ENCODE data around the gene LCE3E.
"Not testable (repeated sequence)": the region's sequence is repeated elsewhere in the genome, so short reads cannot be mapped to it uniquely, and the experiment has no call there.

The LCE3E gene, protein sequence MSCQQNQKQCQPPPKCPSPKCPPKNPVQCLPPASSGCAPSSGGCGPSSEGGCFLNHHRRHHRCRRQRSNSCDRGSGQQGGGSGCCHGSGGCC

DNA sequence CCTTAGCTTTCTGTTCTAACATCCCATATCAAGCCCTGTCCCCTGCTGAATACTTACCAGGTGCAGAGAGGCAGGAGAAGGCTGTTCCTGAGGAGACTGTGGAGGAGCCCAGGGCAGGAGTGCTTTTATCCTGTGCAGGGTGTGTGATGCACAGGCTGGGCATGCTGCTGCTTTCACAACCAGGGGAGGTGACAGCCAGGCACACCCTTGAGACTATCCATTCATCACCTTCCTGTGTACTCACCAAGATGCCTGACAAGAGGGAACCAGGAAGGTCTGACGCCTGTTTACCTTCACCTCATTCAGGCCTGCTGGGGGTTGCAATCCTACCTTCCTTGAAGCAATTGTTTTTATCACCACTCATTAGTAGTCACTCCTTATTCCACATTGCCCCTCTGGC lies at the start of gene LCE3E:
Gene LCE3E (minus strand): TSS at position 100 of the 400 bp plus-strand sequence. CDS start 572 bp downstream, outside the sequence.
- no peak for DNase-seq

DNA sequence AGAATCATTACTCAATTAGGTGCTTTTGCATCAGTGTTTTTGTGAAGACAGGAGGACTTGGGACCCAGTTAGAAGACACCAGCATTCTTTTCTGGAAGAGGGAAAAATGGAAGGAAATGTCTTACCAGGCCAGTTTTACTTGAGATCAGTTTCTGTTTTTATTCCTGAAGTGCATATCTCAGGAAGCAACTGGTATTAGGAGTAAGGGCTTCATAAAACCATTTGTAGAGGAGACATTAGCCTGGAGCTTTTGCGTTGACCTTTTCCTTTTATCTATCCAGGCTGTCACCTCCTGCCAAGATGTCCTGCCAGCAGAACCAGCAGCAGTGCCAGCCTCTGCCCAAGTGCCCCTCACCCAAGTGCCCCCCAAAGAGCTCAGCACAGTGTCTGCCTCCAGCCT lies 46.9 kb upstream of the LCE3E start, which contains the start of gene LCE3B:
Gene LCE3B (plus strand): TSS at position 301 of the 400 bp plus-strand sequence. CDS start 0 bp downstream, at position 301.
- DNase-seq, result no peak

DNA sequence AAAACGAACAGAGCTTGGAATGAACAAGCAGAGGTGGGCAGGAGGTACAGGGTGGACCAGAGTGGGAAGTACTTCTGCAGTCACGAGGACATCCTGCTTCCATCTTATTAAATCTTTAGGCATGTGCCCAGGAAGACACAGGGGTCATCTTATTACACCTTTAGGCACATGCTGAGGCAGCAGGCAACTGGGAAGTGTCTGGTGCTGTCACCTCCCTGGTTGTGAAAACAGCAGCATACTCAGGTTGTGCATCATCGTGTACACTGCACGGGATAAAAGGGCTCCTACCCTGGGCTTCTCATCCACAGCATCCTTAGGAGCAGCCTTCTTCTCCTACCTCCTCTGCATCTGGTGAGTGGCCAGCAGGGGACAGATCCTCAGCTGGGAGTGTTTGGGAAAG lies 33.4 kb upstream of the LCE3E start, which contains the start of gene LCE3C:
Gene LCE3C (plus strand): TSS at position 301 of the 400 bp plus-strand sequence. CDS start 498 bp downstream, outside the sequence.
- DNase-seq, result no peak

DNA sequence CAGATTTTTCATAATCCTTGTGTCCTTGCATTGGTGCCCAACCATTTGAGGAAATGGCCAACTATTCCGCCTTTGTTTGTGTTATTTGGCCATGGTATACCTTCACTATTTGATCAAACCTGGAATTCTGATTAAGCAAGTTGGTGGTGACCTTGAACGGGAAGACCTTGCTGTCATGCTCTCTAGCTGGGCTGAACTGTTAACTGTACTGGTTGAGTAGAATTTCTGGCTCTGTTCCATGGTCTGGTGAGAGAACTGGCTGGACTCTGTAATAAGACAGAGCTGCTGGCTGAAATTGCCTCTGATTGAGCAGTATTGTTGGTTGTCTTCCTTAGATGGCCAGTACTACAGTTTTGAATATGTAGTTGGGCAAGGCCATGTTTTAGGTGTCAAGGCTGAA lies 30.4 kb upstream of the LCE3E start:
- no peak for DNase-seq

DNA sequence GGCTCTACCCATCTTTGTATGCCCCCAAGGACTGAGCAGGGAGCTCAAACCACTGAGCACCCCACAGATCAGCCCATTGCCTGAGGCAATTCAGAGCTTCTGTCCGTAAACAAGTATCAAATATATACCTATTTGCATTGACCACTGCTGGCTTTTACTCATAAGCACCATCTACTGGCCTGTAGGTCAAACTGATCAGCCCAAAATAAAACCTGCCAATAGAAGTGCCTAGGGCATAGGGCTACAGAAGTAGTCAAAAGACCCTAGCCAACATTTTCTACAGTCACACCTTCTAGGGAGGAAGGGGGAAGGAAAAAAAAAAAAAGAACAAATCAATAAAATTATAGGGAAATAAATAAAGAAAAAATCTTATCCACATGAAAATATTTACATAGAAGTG lies 19.0 kb upstream of the LCE3E start:
- no peak for DNase-seq

DNA sequence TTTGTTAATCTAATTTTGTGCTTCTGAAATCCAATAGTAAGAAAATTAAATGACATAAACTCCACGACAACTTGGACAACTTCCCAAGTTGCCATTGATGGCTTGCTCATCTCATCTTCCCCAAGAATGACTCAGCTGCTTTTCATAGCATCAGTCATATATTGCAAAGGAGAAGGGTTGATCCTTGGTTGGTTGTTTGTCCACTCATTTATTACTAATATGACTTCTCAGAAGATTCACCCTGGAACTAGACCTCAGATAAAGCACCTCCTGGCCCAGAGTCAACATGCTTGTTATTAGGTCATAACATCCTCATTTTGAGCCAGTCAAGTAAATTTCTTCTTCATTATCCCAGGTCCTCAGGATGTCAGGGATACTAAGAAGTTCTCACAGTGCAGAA lies 16.1 kb upstream of the LCE3E start:
- no peak for DNase-seq

DNA sequence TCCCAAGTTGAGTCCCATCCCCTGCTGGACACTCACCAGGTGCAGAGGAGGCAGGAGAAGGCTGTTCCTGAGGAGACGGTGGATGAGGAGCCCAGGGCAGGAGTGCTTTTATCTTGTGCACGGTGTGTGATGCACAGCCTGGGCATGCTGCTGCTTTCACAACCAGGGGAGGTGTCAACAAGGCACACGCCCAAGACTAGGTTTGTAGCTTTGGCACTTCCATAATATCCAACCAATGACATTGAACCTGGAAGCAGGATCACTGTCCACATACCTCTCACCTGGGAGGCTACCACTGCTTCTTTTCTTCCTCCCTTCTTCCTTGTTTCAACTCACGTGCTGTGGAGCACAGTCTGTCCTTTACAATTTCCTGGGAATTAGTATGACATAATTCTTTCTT lies 13.9 kb upstream of the LCE3E start, which contains the start of gene LCE3D:
Gene LCE3D (minus strand): TSS at position 84 of the 400 bp plus-strand sequence. CDS start 580 bp downstream, outside the sequence.
- DNase-seq, result no peak

DNA sequence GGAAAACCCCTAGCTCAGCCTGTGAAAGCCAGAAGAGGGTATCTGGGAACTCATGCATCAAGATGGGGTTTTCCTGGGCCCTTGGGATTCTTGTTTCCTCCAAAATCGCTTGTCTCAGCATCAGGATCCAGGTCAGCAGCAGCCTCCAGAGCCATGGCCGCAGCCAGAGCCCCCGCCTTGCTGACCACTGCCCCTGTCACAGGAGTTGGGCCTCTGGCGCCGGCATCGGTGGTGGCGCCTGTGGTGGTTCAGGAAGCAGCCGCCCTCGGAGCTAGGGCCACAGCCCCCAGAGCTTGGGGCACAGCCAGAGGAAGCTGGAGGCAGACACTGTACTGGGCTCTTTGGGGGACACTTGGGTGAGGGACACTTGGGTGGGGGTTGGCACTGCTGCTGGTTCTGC lies 12.9 kb upstream of the LCE3E start:
- not testable (repeated sequence) for DNase-seq

DNA sequence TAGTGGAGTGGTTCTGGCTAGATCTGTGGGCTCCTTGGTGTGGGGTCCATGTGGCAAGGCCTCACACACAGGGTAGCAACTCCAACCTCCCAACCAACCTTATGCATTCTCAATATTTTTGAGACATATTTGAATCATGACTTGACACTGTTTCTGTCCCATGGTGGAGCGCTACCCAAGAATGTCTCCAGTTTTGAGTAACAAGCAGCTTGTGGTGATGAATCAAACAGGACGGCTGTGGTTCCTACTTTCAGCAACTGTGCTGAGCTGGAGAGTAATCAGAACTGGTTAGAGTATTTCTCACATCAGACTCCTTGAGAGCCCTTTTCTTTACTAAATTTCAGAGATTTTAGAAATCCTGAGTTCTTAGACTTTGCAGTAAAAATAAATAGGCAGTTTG lies 10.6 kb upstream of the LCE3E start:
- no peak for DNase-seq

DNA sequence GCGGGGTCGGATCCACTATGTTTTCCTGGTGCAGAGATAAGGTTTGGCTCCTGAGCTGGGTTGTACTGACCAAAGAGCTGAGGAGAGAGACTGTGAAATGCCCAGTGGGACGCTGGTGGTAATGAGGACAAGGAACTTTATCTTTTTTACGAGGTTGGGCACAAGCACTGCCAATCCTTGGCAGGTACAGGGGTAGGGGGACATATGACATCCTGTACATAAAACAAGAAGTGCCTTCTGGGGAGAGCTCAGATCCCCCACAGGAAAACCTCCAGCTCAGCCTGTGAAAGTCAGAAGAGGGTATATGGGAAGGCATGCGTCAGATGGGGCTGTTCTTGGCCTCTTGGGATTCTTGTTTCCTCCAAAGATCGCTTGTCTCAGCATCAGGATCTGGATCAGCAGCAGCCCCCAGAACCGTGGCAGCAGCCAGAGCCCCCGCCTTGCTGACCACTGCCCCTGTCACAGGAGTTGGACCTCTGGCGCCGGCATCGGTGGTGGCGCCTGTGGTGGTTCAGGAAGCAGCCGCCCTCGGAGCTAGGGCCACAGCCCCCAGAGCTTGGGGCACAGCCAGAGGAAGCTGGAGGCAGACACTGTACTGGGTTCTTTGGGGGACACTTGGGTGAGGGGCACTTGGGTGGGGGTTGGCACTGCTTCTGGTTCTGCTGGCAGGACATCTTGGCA lies 905 bp downstream of the LCE3E start:
- DNase-seq, result no peak

DNA sequence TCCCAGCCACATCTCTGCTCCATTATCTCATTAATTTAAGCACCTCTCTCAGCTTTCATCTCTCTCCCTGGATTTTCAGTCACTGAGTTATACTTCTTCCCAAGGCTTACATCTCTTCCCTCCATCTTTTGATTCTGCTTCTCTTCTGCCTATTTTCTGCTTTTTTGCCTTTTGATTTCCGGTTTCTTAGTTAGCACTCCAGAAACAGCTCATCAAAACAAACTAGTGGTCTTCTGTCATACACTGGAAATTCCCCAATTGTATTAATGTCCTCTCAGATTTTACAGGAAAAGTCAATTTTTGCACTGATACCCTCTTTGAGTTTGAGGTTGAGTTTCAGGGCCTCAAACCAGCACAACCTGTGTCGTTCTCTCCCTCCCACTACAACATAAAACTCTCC lies 1.5 kb downstream of the LCE3E start:
- no peak for DNase-seq

DNA sequence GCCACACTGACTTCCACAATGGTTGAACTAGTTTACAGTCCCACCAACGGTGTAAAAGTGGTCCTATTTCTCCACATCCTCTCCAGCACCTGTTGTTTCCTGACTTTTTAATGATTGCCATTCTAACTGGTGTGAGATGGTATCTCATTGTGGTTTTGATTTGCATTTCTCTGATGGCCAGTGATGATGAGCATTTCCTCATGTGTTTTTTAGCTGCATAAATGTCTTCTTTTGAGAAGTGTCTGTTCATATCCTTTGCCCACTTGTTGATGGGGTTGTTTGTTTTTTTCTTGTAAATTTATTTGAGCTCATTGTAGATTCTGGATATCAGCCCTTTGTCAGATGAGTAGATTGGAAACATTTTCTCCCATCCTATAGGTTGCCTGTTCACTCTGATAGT lies 18.2 kb downstream of the LCE3E start:
- DNase-seq, result not testable (repeated sequence)

DNA sequence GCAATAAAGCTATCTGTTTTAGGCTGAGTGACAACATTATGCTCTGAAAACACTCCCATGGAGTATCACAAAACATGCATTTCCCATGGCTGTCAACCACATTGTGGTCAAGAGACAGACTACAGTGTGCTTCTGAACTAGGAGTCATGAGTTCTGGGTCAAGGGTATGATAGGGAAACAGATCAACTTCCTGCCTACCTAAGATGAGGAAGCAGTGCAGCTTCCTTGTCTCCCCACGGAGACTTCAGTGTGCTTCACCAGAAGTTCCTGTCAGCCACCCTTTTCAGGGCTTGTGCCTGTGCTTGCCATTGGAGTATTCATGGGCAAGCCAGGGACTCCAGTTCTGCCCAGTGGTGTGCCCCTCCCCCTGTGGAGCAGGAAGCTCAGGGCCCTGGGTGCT lies 19.9 kb downstream of the LCE3E start:
- DNase-seq, result no peak

DNA sequence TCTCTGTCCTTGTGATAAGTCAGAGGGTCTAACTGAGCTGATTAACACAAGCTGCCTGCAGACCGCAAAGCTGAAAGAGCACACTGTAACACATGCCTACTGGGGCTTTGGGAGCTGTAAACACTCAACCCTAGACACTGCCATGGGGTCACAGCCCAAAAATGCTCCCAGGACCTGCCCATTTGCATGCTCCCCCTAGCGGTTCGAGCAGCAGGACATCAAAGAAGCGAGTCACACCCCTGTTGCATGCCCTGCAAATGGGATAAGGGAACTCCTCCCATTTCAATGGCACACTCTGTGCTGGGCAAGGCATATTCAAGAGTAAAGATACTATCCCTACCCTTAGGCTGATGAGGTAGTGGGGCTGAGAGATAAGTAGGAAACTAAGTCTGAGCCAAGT lies 22.8 kb downstream of the LCE3E start:
- no peak for DNase-seq

DNA sequence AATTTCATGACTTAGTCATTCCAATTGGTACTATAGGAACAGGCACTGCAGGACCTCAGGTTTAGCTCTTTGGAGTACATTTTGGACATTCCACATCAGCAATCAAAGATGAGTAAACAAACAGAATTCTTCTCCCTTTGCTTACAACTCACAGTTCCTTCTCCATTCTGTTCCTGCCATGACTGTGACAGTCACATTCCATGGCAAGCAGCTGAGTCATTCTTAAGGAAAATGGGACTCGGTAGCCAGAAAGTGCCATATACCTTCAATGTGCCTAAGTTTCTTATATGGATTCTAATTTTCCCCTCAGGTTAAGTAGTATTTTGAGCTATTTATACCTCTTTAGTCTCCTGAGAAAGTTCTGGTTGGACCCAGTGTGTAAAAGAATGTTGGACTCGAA lies 26.7 kb downstream of the LCE3E start:
- no peak for DNase-seq

DNA sequence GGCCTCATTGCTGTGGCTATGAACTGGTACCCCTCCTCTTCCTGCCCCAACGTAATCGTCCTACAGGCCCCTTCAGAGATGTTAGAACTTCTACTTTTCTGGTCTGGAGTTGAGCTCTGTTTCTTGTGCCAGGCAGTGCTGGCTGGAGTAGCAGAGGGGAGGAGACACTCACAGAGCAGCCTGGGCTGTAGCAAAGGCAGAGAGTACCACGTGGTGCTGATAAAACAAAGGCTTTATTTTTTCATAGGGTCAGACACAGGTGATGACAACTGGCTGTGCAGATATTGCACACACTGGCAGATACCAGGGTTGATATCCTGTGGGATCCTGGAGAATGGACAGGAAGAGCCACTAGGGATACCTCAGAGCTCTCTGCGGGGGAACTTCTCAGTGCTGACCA lies 29.1 kb downstream of the LCE3E start:
- DNase-seq, result no peak

DNA sequence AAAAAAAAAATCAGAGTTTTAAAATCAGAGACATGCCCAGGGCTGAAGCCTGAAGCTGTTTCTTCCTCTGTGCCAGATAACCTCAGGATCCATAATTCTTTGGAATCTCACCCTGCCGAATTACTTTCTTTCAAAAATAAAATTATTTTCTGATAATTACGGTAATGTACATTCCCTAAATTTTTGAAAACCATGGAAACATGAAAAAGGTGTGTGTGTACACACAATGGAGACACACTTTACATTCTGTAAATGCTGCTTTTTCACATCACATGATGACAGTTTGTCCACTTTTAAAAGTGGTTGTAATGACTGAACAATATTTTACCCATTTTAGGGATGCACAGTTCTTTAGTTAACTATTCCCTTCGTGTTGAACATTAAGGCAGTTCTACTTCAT lies 30.8 kb downstream of the LCE3E start:
- no peak for DNase-seq

DNA sequence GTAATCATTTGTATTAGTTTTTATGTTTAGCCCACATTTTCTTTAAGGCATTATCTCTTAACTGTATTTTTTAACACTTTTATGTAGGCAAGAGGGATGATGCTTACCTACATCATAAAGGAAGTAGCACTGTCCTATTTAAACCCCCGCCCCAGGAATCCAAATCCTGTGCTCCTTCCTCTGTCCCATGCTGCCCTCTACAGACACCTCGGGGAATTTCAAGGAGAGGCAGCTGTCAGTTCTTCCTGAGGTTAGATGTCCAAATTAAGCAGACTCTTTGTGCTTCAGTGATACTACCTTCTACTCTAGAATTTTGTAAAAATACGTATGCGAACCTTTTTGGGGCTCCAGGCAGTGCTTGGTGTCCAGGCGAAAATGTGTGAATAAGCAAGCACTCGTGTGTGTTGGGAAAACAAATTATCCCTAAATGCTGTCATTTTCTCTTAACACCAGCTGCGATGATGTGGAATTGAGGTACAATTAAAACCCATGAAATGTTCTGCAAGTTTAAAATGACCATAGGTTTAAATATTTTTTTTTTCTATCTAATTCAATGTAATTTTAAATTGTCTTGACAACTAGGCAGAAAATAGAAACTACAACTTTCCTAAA lies 33.1 kb downstream of the LCE3E start:
- DNase-seq, result peak; percentile 16

DNA sequence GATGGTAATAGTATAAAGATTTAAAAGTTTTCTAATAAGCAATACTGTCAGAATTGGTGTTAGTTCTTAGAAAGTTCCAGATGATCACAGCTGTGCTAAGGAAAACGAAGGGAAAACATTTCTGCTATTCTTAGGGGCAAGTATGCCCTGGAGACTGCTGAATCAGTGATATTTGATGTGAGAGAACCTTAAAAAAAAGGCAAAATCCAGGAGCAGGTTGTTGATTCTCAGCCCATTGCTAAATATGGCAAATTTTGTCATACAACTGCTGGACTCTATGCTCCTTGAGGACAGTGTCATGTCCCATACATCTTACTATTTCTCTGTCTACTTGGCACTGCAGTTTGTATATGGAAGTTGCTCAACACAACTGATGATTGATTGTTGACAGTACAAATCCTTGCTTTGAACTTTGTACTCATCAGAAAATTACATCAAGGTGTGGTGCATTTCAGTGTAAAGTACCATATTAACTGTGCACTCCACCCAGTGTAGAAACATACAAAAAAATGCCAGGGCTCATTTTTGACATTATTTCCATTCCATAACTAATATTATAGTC lies 41.4 kb downstream of the LCE3E start:
- no peak for DNase-seq

DNA sequence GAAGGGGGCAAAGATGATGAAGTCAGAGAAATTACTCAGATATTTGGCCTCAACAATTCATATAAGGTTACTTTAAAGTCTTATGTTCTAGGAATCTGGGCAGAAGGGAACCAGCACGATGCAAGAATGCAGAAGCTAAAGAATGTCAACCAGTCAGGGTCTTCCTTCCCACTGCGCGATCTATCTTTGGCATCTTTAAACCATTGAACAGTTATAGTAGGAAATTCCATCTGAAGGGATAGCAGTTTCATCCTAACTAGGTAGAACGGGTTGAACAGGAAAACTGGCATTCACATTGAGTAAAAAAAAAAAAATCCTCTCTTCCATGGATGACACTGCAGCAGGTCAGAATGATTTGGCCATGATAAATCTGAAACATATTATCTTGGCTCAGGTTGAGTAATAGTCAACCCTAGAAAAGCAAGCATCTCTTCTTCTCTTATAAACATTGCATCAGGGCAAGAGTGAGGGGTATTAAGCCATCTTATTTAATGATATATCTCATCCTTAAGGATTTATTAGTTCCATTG lies 46.0 kb downstream of the LCE3E start:
- no peak for DNase-seq

DNA sequence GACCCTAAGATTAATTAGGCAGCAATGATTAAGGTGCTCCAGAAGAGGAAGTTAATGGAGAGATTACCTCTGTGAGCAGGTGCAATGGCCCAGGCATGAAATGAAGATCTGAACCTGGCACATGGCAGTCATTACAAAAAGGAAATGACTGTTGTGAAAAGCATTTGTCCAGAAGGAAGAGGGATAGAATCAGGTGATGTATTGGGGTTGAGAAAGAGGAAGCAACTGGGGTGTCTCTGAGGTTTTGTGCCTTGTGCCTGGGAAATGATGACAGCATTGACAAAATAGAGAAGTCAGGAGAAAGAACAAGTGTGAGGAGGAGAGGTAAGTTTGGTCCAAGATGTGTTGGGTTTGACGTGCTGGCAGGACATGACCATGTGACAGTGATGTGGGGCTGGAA lies 46.7 kb downstream of the LCE3E start:
- peak; percentile 1 for DNase-seq

DNA sequence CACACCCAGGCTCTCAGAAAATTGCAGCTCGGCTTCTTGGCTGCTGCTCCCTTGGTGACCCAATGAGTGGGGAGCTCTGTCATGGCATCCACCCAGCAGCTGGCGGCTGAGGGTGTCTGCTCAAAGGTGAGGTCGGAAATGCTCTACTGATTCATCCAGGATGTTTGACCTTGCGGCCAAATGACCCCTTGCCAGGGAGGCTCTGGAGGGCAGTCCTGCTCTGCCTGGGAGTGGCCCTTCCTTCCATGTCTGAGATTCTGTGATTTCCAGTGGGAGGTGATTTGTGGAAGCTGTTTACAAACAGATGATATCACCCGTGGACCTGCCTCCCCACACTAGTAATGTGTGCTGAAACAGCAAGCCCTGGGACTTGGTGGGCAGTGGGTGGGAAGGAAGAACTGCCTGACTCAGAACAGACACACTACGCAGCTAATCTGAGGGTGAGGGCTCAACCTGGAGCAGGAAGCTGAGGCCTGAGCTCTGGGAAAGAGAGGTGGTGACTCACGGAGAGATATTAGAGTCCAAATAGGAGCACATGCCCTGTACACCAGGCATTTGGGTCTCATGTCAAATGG lies 49.3 kb downstream of the LCE3E start:
- no peak for DNase-seq

DNA sequence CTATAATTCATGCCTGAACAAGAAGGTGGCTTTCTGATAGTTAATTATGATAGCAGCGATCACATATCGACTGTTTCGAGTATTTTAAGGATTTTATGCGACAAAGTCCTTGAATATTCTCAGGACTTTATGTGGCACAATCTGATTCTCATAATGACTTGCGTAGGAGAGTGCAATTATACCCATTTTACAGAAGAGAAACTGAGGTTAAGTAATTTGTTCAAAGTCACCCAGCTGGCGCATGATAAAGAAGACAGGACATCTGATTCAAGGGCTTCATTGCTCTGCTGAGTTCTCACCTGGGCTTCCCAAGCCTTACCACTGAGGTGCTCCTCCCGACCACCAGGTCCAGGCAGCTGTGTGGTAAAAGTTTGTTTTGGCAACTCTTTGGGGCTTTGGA lies 50.5 kb downstream of the LCE3E start:
- no peak for DNase-seq

All from CD4-positive, alpha-beta T cell treated with Interleukin-12 subunit alpha and Interleukin-12 subunit beta, for 1 hour (primary cell).